ENCODE results near the gene SCYGR2.
"Not testable (repeated sequence)": the region's sequence is repeated elsewhere in the genome, so short reads cannot be mapped to it uniquely, and the experiment has no call there.

The SCYGR2 gene

GRCh38 chr2:227598835-227599503 is at the start of gene SCYGR2:
Gene SCYGR2 (plus strand): TSS chr2:227598893. CDS start chr2:227598893, 0 bp downstream.
- not testable (repeated sequence) for DNase-seq

DNA sequence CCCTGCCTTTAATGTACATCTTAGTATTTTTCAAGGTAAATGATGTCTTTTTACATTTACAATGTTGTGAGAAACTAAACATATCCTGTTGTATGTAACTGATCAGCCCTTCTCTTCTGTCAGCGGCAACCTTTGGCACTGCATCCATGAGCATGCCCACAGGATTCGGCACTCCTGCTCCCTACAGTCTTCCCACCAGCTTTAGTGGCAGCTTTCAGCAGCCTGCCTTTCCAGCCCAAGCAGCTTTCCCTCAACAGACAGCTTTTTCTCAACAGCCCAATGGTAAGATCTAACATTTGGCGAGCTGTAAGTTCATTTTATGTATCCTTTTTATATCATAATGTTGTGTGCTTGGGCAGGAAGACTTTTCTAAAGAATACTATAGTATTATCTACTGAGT is 46.9 kb upstream of the SCYGR2 start:
- DNase-seq: no peak

GRCh38 chr2:227562581-227562980 is 36.1 kb upstream of the SCYGR2 start:
- DNase-seq: no peak

DNA sequence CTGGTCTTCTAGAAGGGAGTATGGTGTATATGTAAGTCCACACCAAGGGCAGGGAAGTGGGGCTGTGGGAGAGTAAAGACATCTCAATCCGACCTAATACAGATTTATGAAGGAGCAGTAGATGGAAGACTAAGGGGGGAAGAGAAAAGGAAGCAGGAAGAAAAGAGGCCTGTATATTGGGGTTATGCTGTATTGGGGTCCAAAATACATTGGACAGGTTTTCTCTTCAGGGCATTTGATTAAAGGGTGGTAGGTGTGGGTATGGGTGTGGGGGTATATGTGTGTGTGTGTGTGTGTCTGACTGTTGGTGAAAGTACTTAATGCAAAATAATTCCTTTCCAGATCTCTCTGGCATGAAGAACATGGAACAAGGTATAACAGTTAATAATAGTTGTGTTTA is 33.6 kb upstream of the SCYGR2 start:
- DNase-seq: no peak

DNA sequence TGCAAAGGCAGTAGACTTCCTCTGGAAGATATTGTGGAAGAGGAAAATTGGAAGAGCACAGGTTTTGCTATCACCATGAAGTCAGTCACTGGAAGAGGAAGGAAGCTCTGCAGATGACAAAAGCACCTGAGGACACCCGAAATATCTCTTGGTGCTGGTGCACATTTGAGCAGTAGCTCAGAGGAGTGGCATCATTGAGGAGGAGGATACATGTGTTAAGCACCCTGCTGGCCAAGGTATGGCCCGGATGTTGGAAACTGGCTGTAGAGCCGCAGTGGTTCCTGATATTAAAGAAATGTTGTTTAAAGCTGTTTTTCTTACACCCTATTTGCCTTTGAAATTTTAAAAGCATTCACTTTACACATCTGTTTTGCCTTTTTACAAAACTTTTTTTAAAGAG is 32.7 kb upstream of the SCYGR2 start:
- no peak for DNase-seq

GRCh38 chr2:227568852-227569169 is 29.9 kb upstream of the SCYGR2 start:
- no peak for DNase-seq

GRCh38 chr2:227570615-227571014 is 28.1 kb upstream of the SCYGR2 start:
- no peak for DNase-seq

GRCh38 chr2:227576110-227576509 is 22.6 kb upstream of the SCYGR2 start:
- no peak for DNase-seq

DNA sequence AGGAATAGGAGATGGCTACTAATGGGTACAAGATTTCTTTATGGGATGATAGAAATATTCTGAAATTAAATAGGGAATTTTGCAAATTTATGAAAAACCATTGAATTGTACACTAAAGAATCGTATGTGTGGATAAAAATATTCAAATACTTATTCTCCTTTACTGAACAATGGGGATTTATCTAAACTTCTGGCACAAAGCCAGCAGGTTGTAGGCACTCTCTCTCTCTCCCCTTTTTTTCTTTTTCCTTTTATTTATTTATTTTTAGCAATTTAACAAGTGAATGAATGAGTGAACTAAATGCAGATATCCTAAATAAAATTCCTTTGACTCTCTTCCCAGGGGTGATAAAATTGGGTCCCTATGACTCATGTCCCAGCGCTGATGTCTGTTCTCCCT is 21.9 kb upstream of the SCYGR2 start:
- no peak for DNase-seq

DNA sequence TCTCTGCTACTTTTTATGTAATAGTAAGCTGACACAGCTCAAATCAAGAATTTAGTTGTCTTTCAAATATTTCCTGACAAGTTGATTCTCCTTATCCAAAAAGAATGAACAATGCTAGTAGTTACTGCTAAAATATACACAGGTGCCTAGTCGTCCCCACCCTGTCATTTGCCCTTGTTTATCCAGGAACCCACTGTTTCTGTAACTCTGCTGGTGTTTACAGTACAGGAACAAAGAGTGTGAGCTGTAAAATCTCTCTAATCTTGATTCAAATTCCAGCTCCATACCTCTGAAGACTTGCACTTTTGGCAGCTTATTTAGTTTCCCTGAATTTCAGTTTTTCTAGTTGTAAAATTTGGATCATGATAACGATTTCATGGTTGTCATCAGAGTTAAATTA is 21.1 kb upstream of the SCYGR2 start:
- DNase-seq: no peak

DNA sequence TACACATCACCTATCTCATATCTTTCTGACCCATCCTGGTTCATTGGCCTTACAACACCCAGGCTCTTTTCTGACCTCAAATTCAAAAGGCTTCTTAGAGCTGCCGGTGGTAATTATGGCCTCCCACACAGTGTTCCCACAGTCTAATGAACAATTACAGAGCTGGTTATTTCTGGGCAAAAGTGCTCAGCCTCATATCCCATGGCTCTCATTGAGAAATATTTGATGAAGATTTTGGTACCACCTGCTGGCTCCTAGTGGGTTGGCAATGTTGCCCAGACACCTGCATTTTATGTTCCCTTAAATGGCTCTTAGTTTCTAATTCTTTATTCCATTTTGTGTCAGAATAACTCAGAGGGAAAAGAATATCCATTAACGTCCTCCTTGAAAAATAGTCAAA is 20.1 kb upstream of the SCYGR2 start:
- no peak for DNase-seq

DNA sequence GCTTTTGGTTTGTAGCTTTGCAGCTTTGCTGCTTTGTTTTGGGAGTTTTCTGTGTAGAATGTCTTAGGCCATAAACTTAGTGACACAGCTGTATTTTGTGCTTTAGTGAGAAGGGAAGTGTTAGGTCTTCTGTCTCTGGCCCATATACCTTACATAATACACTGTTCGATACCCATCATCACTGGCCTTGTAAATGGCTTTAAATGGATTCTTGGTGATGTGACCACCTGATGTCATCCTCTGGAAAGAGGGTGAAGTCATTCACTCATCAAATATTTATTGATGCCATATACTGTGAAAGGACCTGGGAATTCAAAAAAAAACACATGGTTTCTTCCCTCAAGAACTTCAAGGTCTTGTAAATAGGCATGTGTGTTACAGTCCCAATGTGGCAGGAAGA is 18.9 kb upstream of the SCYGR2 start:
- DNase-seq: no peak

GRCh38 chr2:227582369-227582768 is 16.3 kb upstream of the SCYGR2 start:
- no peak for DNase-seq

- DNase-seq: no peak
These were observed 5.9 kb upstream of the SCYGR2 start for GRCh38 chr2:227592694-227593387.

DNA sequence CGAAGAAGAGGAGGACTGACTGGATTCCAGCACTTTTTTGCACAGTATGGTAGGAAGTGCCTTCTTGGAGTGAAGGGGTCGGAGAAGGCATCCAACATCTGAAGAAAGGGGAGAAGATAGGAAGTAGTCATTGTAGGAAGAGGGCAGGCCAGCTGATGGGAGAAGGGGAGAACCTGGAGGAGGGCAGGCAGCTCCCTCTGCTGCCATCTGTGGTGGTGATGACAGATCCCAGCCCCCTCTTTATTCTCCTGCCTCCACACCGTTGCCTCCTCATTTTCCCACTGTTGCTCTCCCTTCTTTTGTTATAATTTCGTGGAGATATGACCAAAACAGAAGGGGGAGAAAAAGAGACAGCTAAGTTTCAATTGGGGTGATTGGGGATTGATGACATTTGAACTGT is 2.9 kb upstream of the SCYGR2 start:
- no peak for DNase-seq

GRCh38 chr2:227597036-227597435 is 1.7 kb upstream of the SCYGR2 start:
- DNase-seq: no peak

DNA sequence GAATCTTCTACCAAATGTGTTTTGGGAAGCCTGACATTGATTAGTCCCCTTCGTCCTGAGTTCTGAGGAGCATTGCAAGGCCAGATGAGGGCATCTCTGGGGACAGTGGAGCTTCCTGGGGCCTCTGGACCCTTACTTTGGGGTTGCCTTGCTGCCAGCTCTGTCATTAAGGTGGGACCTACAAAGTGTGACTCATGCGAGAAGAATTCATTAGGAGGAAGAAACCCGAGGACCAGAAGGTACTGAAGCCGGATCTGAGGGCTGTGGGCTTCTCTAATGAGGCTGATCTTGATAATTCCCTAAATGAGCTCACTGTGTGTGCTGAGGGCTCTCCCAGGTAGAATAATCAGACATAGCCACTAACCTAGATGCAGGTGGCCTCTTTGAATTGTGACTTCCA is 695 bp upstream of the SCYGR2 start:
- no peak for DNase-seq

DNA sequence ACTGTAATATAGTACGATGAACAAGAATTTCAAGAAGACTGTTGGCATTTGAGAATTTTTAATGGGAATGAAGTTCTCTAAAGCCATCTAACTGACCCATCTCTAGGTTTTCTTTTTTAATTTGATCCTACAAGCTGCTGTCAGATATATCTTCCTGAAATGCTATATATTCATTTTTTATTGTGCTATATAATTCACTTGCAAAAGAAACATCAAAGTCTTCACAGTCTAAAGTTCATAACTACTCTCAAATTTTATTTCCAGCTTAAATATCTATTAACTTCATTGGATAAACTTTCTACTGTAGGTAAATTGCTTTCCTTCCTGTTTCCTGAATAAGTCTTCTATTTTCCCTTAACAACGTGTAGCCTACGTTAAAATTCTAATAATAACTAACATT is 3.7 kb downstream of the SCYGR2 start:
- DNase-seq: no peak

DNA sequence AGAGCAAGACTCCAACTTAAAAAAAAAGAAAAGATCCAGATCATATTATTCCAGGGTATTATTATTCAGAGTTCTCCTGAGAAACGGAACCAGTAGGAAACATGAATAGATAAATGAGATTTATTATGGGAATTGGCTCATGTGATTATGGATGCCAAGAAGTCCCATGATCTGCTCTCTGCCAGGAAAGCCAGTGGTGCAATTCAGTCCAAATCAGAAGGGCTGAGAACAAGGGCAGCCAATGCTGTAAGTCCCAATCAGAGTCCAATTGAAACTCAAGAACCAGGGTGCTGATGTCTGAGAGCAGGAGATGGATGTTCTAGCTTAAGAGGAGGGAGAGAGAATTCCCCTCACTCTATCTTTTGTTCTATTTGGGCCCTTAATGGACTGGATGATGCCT is 7.8 kb downstream of the SCYGR2 start:
- DNase-seq: no peak

DNA sequence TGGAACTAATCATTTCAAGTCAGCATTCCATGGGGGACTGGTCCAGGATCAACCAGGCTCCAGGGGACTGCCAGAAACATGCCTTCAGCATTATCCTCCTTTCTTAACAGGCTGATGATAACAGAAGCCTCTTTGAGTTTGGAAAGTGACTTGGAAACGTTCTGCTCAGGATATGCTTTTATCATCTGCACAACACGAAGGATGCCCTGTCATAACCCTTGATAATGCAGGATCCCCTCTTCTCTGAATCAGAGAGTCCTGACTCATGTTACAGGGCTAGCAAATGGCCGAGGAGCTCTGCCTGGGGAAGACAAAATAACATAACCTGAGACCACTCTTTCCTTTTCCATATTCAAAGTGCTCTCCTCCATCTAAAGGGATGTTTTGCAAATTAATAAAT is 9.2 kb downstream of the SCYGR2 start:
- DNase-seq: no peak

GRCh38 chr2:227608561-227609338 is 10.1 kb downstream of the SCYGR2 start:
- DNase-seq: no peak

GRCh38 chr2:227610123-227610522 is 11.4 kb downstream of the SCYGR2 start:
- no peak for DNase-seq

GRCh38 chr2:227612546-227613271 is 14.0 kb downstream of the SCYGR2 start:
- DNase-seq: no peak

GRCh38 chr2:227613272-227613660 is 14.6 kb downstream of the SCYGR2 start:
- no peak for DNase-seq
